Occipital lobe (tissue), 2 donors: ENCODE data around the gene TSPAN15. TPM values are rescaled to one million over a fixed set of nuclear protein-coding genes. Genes with fewer than 3 reads are reported as not detected.
"Not testable (repeated sequence)": the region's sequence is repeated elsewhere in the genome, so short reads cannot be mapped to it uniquely, and the experiment has no call there.

Experiments used
- DNase-seq: peaks from one replicate; lab custom pipeline; 2025; lab: John Stamatoyannopoulos, UW
- total RNA-seq: library from RNA; depleted of rRNA; stranded (reverse); fragments of >200 nt; gene quantifications from one replicate; pipeline ENCODE4 v1.2.3, GENCODE V29; 2014

TSPAN15 gene
- total RNA-seq, 1 donor from 2014 or later, result 3.1 TPM

GRCh38 chr10:69486922-69487730 is 35.9 kb downstream of the TSPAN15 start:
- DNase-seq, result no peak

DNA sequence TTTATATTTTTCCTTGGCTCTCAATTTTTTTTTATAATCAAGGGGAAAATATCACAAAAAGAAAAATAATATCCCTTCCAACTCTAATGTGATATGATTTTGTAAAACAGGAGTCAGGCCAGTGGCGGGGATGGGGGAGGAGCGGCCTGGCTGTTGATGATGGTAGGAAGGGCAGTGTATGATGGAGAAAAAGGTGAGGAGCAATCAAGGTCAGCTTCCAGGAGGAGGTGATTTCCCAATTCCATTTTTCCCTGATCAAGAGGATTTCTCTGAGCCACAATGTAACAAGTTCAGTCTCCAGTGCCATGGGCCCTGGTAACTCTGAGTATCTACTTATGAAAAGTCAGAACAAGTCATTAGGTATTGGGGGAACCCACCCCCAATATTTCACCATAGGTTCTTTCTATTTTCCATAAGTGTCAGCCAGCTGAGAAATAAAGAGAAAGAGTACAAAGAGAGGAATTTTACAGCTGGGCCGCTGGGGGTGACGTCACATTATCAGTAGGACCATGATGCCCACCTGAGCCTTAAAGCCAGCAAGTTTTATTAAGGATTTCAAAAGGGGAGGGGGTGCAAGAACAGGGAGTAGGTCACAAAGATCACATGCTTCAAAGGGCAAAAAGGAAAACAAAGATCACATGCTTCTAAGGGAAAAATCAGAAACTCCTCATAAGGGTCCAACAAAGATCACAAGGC is 37.0 kb downstream of the TSPAN15 start:
- not testable (repeated sequence) for DNase-seq

DNA sequence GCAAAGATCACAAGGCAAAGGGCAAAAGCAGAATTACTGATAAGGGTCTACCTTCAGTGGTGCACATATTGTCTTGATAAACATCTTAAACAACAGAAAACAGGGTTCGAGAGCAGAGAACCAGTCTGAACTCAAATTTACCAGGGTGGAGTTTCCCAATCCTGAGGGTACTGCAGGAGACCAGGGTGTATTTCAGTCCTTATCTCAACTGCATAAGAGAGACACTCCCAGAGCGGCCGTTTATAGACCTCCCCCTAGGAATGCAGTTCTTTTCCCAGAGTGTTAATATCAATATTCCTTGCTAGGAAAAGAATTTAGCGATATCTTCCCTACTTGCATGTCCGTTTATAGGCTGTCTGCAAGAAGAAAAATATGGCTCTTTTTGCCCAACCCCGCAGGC is 37.6 kb downstream of the TSPAN15 start:
- DNase-seq, result not testable (repeated sequence)

GRCh38 chr10:69489506-69490090 is 38.3 kb downstream of the TSPAN15 start:
- DNase-seq, result no peak

DNA sequence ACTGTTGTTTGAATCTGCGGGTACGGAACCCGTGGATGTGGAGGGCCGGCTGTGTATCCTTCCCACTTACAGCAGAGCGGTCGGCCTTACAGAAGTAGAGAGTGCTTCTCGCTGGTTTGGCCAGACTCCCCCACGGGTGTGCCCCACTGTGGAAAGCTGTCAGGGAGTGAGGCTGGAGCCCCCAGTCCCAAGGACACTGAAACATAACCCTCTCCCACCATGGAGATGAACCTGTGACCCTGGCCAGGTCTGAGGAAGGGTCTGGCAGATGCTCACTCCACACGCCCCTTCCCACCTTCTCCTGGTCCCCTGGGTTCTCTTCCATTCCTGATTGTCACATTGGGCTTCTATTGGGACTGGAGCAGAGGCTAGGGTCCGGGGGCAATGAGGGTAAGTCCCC is 39.6 kb downstream of the TSPAN15 start:
- no peak for DNase-seq

GRCh38 chr10:69491611-69492010 is 40.3 kb downstream of the TSPAN15 start:
- no peak for DNase-seq

DNA sequence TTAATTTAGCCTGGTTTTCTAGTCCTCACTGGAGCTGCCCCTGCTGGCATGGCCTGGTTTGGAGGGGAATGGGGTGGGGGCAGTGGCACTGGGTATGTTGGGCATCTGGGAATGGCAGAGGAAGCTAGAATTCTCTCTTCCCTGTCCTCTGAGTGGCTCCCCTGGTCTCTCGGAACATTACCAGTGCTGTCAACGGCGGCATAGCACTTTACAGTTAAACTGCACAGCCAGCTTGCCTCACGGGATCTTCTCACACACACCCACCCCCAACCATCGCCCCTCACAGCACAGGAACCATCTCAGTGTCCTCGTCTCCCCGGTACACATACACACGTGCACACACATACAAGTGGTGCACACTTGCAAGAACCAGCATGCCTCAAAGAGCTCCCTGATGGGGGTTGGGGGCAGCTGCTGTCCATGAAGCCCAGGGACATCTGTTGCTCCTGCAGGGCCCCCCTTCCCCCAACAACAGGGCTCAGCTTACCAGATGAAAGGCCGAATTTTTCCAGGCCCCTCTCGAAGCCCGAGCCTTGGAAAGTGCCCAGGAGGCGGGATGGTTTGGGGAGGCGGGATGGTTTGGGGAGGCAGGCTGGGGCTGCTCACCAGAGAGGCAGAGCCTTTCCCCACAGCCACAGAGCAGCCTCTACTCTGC is 41.0 kb downstream of the TSPAN15 start:
- DNase-seq, result no peak

- no peak for DNase-seq
These were observed 41.6 kb downstream of the TSPAN15 start for GRCh38 chr10:69492746-69493462.

DNA sequence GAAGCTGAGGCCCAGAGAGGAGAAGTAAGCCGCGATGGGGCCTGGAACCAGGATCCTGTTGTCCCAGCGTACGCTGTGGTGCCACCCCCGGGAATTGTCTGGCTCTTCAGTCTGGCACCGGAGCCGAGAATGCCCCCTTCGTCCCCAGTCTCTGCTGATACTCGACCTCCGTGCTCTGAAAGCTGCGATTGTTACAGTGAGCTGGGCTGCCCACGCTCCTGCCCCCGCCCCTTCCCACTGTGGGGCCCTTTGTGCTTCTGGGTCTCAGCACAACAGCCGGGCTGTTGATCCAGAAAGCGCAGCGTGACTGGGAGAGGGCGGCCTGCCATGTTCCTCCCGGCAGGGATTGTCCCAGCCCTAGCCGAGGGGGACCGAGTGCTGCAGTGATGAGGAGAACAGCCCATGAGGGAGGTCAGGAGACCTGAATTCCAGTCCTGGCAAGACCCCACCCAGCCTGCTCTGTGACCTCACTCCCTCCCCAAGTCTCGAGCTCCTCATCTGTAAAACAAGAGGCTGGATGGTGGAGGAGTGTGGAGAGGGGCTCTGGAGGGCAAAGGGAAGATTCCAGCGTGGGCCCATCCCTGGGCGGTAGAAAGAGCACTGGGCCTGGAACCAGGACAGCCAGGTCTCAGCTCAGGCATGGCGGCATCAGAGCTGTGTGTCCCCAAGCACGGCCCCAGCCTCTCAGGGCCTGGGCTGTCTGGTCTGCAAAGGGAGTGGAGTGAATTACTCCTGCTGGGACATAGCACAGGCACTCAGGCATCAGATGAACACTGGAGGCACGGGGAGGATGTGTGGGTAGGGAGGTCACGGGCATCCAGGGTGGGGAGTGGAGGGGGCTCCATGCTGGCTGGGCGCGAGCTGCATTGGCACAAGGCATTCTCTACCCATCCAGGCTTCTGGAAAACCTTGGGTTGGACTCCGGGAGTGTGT is 43.6 kb downstream of the TSPAN15 start:
- peak; percentile 92 for DNase-seq

DNA sequence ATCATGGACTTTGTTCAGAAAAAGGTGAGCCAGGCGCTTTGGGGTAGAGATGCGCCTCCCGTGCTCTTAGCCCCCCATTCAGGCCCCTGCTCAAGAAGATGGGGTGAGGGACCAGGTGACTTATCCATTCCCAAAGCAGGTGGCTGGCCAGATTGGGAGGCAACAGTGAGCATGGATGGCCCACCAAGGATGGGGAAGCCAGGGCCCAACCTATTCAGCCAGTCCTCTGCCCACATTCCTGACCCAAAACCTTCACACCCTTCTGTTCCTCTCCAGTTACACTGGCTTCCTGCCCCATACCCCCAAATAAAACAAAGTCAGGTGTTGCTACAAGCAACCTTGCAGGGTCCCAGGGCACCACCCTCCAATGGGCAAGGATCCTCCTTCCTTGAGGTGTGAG is 44.4 kb downstream of the TSPAN15 start:
- no peak for DNase-seq

- no peak for DNase-seq
These were observed 45.3 kb downstream of the TSPAN15 start for GRCh38 chr10:69496352-69497230.

- DNase-seq, result peak; percentile 37
These were observed 45.9 kb downstream of the TSPAN15 start for GRCh38 chr10:69497231-69497561.

GRCh38 chr10:69497611-69498390 is 46.5 kb downstream of the TSPAN15 start:
- no peak for DNase-seq

DNA sequence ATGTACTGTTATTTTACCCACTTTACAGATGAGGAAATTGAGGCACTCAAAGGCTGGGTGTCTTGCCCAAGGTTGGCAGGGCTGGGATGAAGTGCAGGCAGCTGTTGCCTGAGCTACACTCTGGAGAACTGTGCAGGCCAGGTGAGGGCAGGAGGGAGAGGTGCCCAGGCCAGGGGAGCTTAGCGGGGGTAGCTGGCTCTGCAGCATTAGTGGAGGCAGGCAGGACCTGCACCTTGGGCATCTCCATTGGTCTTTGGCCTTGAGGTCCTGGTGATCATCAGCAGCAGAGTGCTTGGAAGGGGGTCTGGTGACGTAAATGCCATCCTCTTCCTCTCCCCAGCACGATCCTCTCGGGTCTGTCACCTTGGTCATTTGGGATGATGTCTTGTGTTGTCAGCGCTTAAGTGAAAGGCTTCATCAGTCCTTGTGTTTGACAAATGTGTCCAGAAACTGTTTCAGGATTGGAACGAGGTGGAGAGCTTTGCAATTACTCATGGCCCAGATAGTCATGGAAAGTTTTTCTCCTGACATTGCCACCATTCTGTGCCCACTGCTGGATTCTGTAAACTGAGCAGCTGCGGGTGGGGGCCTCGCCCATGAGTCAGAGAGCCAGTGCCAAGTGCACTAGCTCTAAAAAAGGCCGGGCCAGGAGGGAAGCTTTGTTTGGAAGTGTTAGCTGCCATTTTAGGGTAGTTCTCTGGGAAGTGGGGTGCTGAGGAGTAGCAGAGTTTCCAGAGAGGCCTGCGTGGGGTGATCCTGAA is 47.6 kb downstream of the TSPAN15 start:
- peak; percentile 36 for DNase-seq

- no peak for DNase-seq
These were observed 48.7 kb downstream of the TSPAN15 start for GRCh38 chr10:69499726-69500689.

DNA sequence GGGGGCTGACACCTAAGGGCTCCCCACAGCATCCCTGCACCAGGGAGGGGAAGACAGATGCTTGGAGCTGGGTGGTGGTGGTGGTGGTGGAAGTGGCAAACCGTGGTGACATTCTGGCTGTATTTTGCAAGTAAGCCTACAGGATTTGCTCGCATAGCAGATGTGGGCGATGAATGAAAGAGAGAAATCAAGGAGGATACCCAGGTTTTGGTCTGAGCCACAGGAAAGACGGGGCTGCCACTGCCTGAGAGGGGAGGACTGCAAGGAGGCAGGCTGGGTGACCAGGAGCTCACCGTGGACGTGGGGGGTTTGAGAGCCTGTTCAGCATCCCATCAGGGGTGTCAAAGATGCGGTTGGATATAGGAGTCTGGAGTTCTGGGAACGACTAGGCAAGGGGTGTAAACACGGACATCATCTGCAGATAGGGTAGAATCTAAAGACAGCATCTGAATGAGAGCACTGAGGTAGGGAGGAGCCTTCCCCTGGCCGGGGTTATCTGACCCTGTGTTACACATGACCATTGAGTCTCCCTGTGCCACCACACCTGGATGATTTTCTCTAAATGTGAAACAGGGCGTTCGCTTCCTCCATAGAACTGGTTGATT is 49.7 kb downstream of the TSPAN15 start:
- no peak for DNase-seq
